HEK293 (cell line): Measurements from ENCODE around the gene MVP.

Experiments used
- GLIS1 ChIP-seq: fragments of 450-650 bp; formaldehyde crosslinking; IDR thresholded peaks from 2 replicates; pipeline ENCODE4 v1.5.1; 2016; ENCODE audit warnings: missing biosample characterization, missing genetic modification characterization
- MZF1 ChIP-seq: fragments of 450-650 bp; formaldehyde crosslinking; IDR thresholded peaks from 2 replicates; pipeline ENCODE4 v1.5.1; 2017; ENCODE audit warnings: missing biosample characterization, missing genetic modification characterization, borderline replicate concordance
- TCF7L2 ChIP-seq: IDR thresholded peaks from 2 replicates; pipeline ENCODE4 v1.6.1; 2011; ENCODE audit warnings: low read depth, mild to moderate bottlenecking, inconsistent platforms, low read length, moderate library complexity, borderline replicate concordance
- ZFP37 ChIP-seq: fragments of 450-650 bp; formaldehyde crosslinking; IDR thresholded peaks from 2 replicates; pipeline ENCODE4 v1.5.1; 2016; ENCODE audit warnings: missing biosample characterization, missing genetic modification characterization
- ZNF37A ChIP-seq: fragments of 450-650 bp; IDR thresholded peaks from 2 replicates; pipeline ENCODE4 v1.5.1; 2018; ENCODE audit warnings: missing biosample characterization, missing genetic modification characterization
- ZNF610 ChIP-seq: fragments of 450-650 bp; formaldehyde crosslinking; IDR thresholded peaks from 2 replicates; pipeline ENCODE4 v1.5.1; 2016; ENCODE audit warnings: missing biosample characterization, missing genetic modification characterization, borderline replicate concordance
- ZNF785 ChIP-seq: fragments of 450-650 bp; formaldehyde crosslinking; IDR thresholded peaks from 2 replicates; pipeline ENCODE4 v1.5.1; 2016; ENCODE audit warnings: missing biosample characterization, missing genetic modification characterization
- TF ChIP-seq, protein P1 (sequence below): sonication (generic); formaldehyde crosslinking; IDR thresholded peaks from 2 replicates; pipeline ENCODE4 v1.8.1; 2022; ENCODE audit warnings: mild to moderate bottlenecking, moderate library complexity, missing genetic modification reagents
- TF ChIP-seq, protein P2 (sequence below): fragments of 450-650 bp; formaldehyde crosslinking; IDR thresholded peaks from 2 replicates; pipeline ENCODE4 v1.5.1; 2016; ENCODE audit warnings: missing biosample characterization, missing genetic modification characterization
- TF ChIP-seq, protein P3 (sequence below): fragments of 450-650 bp; formaldehyde crosslinking; IDR thresholded peaks from 2 replicates; pipeline ENCODE4 v1.5.1; 2016; ENCODE audit warnings: missing biosample characterization, missing genetic modification characterization

DNA sequence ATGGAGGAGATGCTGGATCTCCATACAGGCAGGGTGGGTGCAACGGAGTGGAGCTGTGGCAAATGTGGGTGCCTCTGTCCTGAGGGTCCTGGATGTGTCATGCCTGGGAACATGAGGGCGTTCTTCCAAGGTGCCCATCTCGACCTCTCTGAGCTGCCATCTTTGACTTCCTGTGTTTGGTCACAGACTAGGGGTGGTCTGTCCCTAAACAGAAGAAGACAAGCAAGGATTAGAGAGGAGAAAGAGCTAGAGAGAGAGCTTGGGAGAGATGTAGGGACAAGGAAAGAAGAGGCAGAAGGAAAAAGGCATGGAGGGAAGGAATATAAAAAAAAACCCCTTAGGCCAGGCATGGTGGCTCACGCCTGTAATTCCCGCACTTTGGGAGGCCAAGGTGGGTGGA, 45.5 kb upstream of the MVP start:
- TF ChIP-seq, protein P1, sequence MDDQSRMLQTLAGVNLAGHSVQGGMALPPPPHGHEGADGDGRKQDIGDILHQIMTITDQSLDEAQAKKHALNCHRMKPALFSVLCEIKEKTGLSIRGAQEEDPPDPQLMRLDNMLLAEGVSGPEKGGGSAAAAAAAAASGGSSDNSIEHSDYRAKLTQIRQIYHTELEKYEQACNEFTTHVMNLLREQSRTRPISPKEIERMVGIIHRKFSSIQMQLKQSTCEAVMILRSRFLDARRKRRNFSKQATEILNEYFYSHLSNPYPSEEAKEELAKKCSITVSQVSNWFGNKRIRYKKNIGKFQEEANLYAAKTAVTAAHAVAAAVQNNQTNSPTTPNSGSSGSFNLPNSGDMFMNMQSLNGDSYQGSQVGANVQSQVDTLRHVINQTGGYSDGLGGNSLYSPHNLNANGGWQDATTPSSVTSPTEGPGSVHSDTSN (CRISPR knock-in tag): no peak
- TF ChIP-seq, protein P2, sequence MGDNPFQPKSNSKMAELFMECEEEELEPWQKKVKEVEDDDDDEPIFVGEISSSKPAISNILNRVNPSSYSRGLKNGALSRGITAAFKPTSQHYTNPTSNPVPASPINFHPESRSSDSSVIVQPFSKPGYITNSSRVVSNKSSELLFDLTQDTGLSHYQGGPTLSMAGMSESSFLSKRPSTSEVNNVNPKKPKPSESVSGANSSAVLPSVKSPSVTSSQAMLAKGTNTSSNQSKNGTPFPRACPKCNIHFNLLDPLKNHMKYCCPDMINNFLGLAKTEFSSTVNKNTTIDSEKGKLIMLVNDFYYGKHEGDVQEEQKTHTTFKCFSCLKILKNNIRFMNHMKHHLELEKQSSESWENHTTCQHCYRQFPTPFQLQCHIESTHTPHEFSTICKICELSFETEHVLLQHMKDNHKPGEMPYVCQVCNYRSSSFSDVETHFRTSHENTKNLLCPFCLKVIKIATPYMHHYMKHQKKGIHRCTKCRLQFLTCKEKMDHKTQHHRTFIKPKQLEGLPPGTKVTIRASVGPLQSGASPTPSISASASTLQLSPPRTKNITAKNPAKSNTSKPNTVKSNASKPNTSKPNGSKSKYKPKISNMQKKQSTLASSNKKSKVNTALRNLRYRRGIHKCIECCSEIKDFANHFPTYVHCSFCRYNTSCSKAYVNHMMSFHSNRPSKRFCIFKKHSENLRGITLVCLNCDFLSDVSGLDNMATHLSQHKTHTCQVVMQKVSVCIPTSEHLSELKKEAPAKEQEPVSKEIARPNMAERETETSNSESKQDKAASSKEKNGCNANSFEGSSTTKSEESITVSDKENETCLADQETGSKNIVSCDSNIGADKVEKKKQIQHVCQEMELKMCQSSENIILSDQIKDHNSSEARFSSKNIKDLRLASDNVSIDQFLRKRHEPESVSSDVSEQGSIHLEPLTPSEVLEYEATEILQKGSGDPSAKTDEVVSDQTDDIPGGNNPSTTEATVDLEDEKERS (tag by site-specific recombination): no peak
- TF ChIP-seq ZNF610 (tag by site-specific recombination) (no peak), ZNF785 (tag by site-specific recombination) (no peak), ZFP37 (tag by site-specific recombination) (no peak), TCF7L2 (no peak), ZNF37A (no peak), MZF1 (tag by site-specific recombination) (no peak), GLIS1 (tag by site-specific recombination) (no peak)
- TF ChIP-seq, protein P3, sequence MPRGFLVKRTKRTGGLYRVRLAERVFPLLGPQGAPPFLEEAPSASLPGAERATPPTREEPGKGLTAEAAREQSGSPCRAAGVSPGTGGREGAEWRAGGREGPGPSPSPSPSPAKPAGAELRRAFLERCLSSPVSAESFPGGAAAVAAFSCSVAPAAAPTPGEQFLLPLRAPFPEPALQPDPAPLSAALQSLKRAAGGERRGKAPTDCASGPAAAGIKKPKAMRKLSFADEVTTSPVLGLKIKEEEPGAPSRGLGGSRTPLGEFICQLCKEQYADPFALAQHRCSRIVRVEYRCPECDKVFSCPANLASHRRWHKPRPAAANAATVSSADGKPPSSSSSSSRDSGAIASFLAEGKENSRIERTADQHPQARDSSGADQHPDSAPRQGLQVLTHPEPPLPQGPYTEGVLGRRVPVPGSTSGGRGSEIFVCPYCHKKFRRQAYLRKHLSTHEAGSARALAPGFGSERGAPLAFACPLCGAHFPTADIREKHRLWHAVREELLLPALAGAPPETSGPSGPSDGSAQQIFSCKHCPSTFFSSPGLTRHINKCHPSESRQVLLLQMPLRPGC: no peak
